HK-2 (cell line): ENCODE measurements around the gene GNAT3.

Experiments used
- DNase-seq: peaks from one replicate; pipeline ENCODE4 v3.0.0-alpha.2; 2018; ENCODE audit not compliant: unreplicated experiment

The GNAT3 gene

GRCh38 chr7:80500325-80500724 lies 11.5 kb downstream of the GNAT3 start:
- DNase-seq = no peak

GRCh38 chr7:80499350-80499953 lies 12.4 kb downstream of the GNAT3 start:
- DNase-seq = peak; percentile 59

GRCh38 chr7:80498481-80499349 lies 13.1 kb downstream of the GNAT3 start:
- DNase-seq = no peak

GRCh38 chr7:80496586-80496985 lies 15.3 kb downstream of the GNAT3 start:
- DNase-seq = no peak

- no peak for DNase-seq
These were observed 18.6 kb downstream of the GNAT3 start for GRCh38 chr7:80493121-80493849.

GRCh38 chr7:80491462-80491861 lies 20.4 kb downstream of the GNAT3 start:
- no peak for DNase-seq

- no peak for DNase-seq
These were observed 23.0 kb downstream of the GNAT3 start for GRCh38 chr7:80488851-80489370.

- DNase-seq = no peak
These were observed 23.5 kb downstream of the GNAT3 start for GRCh38 chr7:80488406-80488805.

GRCh38 chr7:80485721-80486120 lies 26.1 kb downstream of the GNAT3 start:
- no peak for DNase-seq

GRCh38 chr7:80482950-80483349 lies 28.9 kb downstream of the GNAT3 start:
- no peak for DNase-seq

- DNase-seq = no peak
These were observed 30.5 kb downstream of the GNAT3 start for GRCh38 chr7:80481196-80481884.

- no peak for DNase-seq
These were observed 31.3 kb downstream of the GNAT3 start for GRCh38 chr7:80480566-80480965.

- DNase-seq = no peak
These were observed 33.2 kb downstream of the GNAT3 start for GRCh38 chr7:80478683-80479082.

GRCh38 chr7:80476035-80476434 lies 35.8 kb downstream of the GNAT3 start:
- no peak for DNase-seq

- no peak for DNase-seq
These were observed 36.5 kb downstream of the GNAT3 start for GRCh38 chr7:80475383-80475782.

GRCh38 chr7:80473751-80474150 lies 38.1 kb downstream of the GNAT3 start:
- DNase-seq = no peak

- no peak for DNase-seq
These were observed 39.2 kb downstream of the GNAT3 start for GRCh38 chr7:80472491-80473200.

GRCh38 chr7:80468931-80469714 lies 42.7 kb downstream of the GNAT3 start:
- DNase-seq = no peak

- DNase-seq = no peak
These were observed 44.8 kb downstream of the GNAT3 start for GRCh38 chr7:80467069-80467468.

- DNase-seq = no peak
These were observed 45.2 kb downstream of the GNAT3 start for GRCh38 chr7:80466636-80467035.
